ENCODE data around the gene NFATC2IP.
"Not testable (repeated sequence)": the region's sequence is repeated elsewhere in the genome, so short reads cannot be mapped to it uniquely, and the experiment has no call there.

The NFATC2IP gene

DNA sequence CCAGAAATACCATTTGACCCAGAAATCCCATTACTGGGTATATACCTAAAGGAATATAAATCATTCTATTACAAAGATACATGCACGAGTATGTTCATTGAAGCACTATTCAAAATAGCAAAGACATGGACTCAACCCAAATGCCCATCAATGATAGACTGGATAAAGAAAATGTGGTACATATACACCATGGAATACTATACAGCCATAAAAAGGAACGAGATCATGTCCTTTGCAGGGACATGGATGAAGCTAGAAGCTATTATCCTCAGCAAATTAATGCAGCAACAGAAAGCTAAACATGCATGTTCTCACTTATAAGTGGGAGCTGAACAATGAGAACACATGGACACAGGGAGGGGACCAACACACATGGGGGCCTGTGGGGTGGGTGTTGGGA, 24.5 kb upstream of the NFATC2IP start:
- DNase-seq: not testable (repeated sequence)

DNA sequence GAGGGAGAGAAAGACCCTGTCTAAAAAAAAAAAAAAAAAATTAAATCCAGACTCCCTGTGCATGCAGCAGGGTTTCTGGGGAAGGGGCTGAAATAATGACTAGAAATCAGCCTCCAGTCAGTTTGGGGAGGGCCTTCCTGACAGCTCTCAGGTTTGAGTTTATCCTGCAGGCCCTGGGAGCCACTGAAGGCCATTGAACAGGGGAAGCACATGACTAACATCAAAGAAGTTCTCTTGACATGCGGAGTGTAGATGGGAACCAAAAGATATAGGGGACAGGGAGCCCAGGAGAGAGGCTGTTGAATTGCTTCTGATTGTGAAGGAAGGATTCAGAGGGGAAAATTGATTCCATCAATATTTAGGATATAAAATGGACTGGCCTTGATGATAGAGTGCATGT, 22.9 kb upstream of the NFATC2IP start:
- no peak for DNase-seq

DNA sequence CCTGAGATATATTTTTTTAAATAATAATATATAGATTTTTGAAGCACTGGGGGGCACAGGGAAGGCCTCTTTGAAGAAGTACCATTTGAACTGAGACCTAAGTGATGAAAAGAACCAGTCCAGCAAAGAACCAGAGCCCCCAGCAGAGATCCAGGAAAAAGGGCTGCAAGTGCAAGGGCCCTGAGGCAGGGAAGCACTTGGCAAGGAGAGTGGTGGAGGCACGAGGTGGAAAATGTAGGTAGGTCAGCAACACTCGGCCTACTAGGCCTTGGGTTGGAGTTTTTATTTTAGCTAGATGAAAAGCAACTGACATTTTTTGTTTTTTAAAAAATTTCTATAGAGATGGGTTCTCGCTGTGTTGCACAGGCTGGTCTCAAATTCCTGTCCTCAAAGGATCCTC, 20.5 kb upstream of the NFATC2IP start:
- DNase-seq: no peak

DNA sequence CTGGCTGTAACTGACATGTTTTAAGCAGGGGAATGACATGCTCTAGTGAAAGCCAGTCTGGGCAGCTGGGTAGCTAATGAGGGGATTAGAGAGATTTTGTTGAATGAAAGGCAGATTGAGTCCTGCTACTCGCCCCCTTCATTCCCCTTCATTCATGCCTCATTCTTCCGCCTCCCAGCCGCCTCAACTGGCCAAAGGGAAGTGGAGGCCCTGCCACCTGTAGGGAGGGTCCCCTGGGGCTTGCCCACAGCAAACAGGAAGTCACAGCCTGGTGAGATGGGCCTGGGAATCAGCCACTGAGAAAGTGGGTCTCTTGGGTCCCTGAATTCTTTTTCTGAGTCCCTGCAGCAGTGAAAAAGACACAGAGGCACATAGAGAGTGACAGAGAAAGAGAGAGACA, 20.1 kb upstream of the NFATC2IP start:
- no peak for DNase-seq

DNA sequence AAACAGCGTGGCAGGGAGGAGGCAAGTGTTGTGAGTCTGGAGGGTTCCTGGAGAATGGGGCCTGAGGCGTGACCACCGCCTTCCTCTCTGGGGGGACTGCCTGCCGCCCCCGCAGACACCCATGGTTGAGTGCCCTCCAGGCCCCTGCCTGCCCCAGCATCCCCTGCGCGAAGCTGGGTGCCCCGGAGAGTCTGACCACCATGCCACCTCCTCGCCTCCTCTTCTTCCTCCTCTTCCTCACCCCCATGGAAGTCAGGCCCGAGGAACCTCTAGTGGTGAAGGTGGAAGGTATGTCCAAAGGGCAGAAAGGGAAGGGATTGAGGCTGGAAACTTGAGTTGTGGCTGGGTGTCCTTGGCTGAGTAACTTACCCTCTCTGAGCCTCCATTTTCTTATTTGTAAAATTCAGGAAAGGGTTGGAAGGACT, 18.9 kb upstream of the NFATC2IP start, which contains the start of gene CD19:
TSS of gene CD19 (plus strand) at position 171 of the 425 bp plus-strand sequence. CDS start at position 201, 30 bp downstream.
- DNase-seq: no peak

DNA sequence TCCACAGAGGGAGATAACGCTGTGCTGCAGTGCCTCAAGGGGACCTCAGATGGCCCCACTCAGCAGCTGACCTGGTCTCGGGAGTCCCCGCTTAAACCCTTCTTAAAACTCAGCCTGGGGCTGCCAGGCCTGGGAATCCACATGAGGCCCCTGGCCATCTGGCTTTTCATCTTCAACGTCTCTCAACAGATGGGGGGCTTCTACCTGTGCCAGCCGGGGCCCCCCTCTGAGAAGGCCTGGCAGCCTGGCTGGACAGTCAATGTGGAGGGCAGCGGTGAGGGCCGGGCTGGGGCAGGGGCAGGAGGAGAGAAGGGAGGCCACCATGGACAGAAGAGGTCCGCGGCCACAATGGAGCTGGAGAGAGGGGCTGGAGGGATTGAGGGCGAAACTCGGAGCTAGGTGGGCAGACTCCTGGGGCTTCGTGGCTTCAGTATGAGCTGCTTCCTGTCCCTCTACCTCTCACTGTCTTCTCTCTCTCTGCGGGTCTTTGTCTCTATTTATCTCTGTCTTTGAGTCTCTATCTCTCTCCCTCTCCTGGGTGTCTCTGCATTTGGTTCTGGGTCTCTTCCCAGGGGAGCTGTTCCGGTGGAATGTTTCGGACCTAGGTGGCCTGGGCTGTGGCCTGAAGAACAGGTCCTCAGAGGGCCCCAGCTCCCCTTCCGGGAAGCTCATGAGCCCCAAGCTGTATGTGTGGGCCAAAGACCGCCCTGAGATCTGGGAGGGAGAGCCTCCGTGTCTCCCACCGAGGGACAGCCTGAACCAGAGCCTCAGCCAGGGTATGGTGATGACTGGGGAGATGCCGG, 18.2 kb upstream of the NFATC2IP start:
- DNase-seq: no peak

DNA sequence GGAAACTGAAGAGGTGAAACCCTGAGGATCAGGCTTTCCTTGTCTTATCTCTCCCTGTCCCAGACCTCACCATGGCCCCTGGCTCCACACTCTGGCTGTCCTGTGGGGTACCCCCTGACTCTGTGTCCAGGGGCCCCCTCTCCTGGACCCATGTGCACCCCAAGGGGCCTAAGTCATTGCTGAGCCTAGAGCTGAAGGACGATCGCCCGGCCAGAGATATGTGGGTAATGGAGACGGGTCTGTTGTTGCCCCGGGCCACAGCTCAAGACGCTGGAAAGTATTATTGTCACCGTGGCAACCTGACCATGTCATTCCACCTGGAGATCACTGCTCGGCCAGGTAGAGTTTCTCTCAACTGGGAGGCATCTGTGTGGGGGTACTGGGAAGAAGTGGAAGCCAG, 17.6 kb upstream of the NFATC2IP start:
- no peak for DNase-seq

DNA sequence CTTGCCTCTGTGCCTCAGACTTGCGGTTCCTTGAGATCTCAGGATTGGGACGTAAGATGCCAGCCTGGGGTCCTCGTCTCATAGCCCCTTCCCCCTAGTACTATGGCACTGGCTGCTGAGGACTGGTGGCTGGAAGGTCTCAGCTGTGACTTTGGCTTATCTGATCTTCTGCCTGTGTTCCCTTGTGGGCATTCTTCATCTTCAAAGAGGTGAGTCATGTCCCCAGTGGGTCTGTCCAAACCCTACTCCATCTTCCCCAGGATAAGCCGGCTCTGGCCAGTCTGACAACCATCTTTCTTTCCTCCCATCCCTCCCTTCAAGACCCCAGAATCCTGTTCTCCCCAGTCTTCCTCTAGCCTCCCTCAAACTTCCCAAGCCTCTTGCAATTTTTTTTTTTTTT, 15.4 kb upstream of the NFATC2IP start:
- DNase-seq: no peak

DNA sequence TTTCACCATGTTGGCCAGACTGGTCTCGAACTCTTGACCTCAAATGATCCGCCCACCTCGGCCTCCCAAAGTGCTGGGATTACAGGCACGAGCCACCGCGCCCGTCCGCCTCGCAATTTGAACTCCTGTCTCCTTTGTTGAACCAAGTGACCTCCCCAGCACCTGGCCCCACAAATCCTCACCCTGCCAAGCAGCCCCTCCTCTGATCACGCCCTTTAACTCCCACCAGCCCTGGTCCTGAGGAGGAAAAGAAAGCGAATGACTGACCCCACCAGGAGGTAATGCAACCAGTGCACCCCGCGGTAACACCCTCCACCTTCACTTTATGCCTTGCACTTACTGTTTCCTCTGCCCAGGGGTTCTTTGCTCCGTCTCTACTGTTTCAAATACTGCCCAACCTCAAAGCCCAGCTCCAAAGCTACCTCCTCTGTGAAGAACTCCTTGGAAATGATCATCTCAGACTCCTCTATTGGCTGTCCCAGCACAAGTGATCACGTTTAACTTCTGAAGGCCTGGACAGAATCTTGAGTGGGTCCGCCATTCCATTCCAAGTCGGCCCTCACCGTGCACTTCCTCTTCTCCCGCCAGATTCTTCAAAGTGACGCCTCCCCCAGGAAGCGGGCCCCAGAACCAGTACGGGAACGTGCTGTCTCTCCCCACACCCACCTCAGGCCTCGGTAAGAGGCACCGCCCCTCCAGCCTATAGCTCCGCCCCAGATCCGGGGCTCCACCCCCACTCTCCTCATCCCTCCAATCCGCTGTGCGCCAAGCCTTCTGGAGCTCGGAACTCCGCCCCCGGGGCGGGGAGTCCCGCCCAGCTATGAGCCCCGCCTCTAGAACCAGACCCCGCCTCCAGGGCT, 14.6 kb upstream of the NFATC2IP start:
- DNase-seq: no peak

DNA sequence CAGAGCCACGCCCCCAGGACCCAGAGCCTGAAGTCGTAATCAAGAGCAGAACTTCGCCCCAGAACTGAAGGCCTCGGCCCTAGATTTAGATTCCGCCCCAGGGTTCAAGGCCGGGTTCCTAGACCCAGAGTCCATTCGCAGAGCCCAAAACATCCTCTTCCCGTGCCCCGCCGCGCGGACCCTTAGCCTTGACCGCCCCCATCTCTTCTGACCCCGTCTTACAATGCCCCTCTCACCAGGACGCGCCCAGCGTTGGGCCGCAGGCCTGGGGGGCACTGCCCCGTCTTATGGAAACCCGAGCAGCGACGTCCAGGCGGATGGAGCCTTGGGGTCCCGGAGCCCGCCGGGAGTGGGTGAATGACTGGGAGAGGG, 14.0 kb upstream of the NFATC2IP start:
- no peak for DNase-seq

DNA sequence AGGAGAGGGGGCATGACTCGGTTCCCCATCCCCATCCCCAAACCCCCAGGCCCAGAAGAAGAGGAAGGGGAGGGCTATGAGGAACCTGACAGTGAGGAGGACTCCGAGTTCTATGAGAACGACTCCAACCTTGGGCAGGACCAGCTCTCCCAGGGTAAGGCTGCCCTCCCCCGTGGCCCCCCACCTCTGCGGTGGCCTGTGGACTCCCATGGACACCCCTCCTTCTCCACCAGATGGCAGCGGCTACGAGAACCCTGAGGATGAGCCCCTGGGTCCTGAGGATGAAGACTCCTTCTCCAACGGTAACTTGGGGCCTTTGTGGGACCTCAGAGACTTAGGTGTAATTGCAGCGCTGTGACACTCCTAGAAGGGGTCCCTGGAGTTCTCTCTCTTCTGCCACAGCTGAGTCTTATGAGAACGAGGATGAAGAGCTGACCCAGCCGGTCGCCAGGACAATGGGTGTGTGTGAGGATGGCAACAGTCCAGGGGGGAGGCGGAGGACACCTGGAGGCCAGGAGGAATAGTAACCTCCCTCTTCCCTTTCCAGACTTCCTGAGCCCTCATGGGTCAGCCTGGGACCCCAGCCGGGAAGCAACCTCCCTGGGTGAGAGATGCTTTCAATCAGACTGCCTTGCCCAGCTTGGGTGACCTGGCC, 13.4 kb upstream of the NFATC2IP start:
- no peak for DNase-seq

DNA sequence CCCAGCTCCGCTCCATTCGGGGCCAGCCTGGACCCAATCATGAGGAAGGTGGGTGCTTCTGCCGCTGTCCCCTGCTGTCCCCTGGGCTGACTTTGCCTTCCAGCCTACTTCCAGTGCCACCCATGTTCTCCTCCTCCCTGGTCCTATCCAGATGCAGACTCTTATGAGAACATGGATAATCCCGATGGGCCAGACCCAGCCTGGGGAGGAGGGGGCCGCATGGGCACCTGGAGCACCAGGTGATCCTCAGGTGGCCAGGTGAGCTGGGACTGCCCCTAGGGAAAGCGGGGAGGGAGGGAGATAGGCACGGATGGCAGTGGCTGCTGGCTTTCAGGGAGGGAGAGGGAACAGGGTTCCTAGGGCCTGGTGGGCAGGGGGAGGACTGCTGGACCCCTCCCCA, 12.0 kb upstream of the NFATC2IP start:
- DNase-seq: no peak

DNA sequence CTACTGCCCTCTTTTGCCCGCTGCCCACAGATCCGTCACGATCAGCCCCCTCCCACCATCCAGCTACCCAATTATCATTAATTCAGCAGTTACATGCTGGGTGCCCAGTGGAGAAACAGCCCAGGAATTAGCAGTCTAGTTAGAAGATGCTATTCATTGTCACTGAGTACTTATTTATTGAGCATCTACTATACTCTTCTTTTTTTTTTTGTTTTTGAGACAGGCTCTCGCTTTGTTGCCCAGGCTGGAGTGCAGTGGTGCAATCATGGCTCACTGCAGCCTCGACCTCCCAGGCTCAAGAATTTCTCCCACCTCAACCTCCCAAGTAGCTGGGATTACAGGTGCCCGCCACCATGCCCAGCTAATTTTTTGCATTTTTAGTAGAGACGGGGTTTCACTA, 10.9 kb upstream of the NFATC2IP start:
- not testable (repeated sequence) for DNase-seq

DNA sequence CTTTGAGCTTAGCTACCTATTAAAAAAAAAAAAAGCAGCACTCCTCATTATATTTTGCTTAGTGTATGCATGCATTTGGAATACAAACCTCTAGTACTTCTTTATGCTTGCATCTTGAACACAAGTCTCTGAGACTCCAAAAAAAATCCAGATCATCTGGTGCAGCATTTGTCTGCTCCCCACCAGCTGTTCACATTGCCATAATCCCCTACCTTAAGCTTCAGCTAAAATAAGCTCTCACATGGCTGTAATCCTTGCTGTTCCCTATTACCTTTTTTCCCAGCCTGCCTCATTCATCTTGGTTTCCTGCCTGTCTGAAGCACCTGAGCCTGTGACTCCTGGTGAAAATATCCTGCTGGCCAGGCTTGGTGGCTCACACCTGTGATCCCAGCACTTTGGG, 7.5 kb upstream of the NFATC2IP start:
- no peak for DNase-seq

DNA sequence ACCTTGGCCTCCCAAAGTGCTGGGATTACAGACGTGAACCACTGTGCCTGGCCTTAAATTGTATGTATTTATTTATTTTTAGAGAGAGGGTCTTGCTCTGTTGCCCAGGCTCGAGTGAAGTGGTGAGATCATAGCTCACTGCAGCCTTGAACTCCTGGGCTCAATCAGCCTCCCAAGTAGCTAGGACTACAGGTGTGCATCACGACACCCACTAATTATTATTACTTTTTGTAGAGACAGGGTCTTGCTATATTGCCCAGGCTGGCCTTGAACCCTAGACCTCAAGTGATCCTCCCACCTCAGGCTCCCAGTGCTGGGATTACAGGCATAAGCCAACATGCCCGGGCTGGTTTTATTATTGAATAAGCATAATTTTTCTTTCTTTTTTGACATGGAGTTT, 4.1 kb upstream of the NFATC2IP start:
- no peak for DNase-seq

DNA sequence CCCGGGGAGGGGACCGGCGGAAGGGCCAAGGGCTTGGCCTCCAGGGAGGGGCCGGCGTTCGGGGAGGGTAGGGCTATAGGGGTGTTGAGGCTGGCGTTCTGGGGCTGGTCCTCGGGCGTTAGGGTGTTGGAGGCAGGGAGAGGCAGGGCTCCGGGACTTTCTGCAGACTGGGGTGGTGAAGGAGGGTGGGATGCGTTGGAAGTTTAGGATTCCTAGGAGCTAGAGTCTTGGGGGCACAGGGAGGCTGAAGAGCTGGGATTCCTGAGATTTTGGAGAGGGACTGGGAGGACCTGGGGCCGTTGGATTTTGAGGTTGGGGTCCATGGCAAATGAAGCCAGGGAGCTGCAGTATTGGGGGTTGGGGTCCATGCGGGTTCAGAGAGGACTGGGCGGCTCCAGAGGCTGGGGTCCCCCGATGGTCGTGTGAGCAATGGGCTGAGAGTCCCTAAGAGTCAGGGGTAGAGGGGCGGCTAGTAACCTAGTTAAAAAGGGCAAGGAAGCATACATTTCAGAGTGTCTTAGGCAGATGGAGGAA, 740 bp downstream of the NFATC2IP start:
- no peak for DNase-seq

DNA sequence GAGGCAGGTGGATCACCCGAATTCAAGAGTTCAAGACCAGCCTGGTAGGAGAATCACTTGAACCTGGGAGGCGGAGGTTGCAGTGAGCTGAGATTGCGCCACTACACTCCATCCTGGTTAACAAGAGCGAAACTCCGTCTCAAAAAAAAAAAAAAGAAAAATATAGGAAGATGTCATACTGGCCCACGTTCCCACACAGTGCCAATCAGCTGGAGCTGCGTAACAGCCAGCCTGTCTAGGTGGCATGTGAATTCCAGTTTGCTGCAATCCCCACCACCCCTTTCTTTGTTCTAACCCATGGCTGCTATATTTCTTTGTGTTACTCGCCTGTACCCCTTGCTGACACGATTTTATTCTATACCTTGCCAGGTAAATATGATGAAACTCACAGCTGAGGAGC, 7.5 kb downstream of the NFATC2IP start:
- no peak for DNase-seq

DNA sequence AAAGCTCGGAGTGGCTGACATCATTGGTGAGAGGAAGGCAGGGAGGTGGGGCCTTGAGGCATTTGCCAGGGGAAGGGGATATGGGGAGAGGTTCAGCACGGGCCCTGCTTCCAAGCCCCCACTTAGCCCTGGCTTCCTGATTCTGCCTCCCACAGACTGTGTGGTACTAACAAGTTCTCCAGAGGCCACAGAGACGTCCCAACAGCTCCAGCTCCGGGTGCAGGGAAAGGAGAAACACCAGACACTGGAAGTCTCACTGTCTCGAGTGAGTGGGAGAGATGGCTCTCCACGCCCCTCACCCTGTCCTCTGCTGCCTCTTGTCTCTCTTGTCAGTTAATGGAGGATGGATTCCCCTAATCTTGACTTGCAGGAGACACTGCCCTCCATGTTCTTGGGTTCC, 8.1 kb downstream of the NFATC2IP start:
- no peak for DNase-seq

DNA sequence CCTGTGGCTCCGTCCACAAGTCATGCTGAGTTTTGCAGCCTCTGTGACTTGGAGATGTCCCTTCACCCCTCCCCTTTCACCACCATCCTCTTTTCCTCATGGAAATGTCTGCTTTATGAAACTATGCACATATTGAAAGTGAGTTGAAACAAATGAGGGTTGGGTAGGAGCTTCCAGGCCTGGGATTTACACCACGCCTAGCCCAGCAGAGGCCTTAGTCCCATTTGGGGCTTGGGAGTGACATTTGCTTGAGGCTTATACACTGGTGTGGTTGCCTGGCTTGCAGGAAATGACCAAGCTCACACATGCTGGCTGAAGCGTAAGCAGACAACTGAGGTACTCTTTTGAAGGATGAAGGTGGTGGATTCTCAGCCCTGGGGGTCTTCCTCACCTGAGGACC, 13.3 kb downstream of the NFATC2IP start:
- no peak for DNase-seq

DNA sequence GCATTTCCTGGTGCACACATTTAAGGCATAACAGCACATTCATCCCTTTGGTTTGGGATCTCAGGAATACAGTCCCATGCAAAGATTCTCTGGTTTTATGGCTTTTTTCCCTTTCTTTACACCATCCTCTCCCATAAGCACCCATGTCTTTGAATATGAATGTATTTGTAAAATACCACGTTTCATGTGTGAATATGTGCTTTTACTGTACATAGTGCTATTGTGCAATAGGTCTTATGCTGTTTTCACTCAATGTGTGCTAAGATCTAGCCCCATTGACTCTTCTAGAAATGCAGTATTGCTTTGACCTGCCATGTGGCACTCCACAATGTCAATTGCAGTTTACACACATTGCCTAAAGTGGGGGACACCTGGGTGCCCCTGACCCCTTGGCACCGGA, 13.8 kb downstream of the NFATC2IP start:
- no peak for DNase-seq

DNA sequence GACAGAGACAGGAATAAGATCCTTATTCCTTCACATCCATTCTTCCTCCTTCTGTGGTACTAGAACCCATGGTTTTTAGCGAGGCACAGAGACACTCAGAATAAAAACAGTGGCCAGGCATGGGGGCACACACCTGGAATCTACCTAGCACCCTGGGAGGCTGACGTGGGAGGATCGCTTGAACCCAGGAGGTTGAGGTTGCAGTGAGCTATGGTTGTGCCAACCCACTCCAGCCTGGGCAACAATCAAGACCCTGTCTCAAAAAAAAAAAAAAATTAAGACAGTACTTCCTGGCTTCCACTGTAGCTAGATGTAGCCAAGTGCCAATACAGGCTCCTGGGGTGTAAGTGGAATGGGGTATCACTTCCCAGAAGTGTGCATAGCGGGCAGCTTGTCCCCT, 16.4 kb downstream of the NFATC2IP start:
- no peak for DNase-seq

DNA sequence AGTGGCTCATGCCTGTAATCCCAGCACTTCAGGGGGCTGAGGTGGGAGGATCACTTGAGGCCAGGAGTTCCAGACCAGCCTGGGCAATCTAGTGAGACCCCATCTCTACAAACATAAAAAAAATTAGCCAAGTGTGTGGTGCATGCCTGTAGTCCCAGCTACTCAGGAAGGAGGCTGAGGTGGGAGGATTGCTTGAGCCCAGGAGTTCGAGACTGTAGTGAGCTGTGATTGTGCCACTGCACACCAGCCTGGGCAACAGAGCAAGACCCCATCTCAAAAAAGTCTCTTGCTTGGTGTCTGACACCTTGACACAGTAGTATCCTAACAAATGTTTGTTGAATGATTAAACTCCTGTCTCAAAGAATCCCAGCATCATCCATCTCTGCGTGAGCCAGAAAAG, 19.0 kb downstream of the NFATC2IP start:
- not testable (repeated sequence) for DNase-seq

DNA sequence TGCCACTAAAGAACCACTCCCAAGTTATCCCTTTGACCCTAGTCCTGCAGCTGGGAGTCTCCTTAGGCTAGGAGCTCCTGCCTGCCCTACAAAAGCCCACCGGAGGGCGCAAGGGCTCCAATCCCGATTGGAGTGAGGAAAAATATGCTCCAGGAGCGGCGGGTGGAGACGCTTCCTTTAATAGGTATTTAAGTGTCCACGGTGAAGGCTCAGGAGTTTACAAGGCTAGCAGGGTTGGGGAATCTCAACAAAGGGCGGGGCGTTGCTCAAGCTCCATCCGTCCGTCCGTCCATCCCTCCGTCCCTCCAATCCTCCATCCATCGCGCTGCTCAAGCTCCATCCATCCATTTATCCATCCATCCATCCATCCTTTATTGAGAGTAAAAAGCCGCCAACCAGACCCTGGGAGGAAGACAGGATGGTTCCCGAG, 23.3 kb downstream of the NFATC2IP start:
- no peak for DNase-seq
